ENCODE results near the gene PRKCH.
"Not testable (repeated sequence)": the region's sequence is repeated elsewhere in the genome, so short reads cannot be mapped to it uniquely, and the experiment has no call there.

PRKCH gene

DNA sequence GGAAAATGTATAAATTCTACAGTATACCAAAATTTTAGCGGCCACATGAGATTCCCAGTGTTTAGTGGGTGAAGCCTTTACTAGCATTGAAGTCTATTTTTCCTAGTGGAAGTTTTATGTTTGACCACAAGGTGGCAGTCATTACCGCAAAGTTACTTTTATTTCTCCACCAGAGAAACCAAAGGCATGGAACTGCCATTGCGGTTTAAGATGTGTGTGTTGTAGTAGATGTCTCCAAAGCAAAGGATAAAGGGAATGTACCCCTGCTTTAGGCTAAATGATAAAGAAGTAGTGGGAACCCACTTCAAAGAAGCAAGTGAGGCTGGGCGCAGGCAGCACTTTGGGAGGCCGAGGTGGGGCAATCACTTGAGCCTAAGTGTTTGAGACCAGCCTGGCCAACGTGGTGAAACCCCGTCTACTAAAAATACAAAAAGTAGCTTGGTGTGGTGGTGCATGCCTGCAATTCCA, 140.5 kb downstream of the PRKCH start:
- H3K9me3 ChIP-seq (ENCODE audit: insufficient read depth, low read length): no peaks in the 10 kb centered on the region
- no peaks in the 10 kb centered on the region for H3K79me2 ChIP-seq (ENCODE audit: low read length)
- no peaks in the 10 kb centered on the region for H3K27me3 ChIP-seq (ENCODE audit: low read depth, low read length)
- no peak overlapping the region for H3K4me3 ChIP-seq (ENCODE audit: low read length)
- peaks cover 18% of the 10 kb centered on the region for H3K4me1 ChIP-seq (ENCODE audit: low read length)
- H3K36me3 ChIP-seq (replicated peaks; ENCODE audit: low read depth, low read length): no peaks in the 10 kb centered on the region
- no peak overlapping the region for H3K27ac ChIP-seq (ENCODE audit: low read length)
- H2AFZ ChIP-seq (ENCODE audit: low read depth, low read length): no peak overlapping the region
- no peak overlapping the region for H3K9ac ChIP-seq (ENCODE audit: low read length)
- H4K20me1 ChIP-seq (ENCODE audit: insufficient read depth, low read length): no peaks in the 10 kb centered on the region
- TF ChIP-seq EZH2phosphoT487 (IDR thresholded peaks at IDR 0.05; ENCODE audit: low read depth) (no peak), CTCF (IDR thresholded peaks at IDR 0.05; ENCODE audit: low read depth, low read length) (peak; percentile 83)
- peak overlapping the region; percentile 32 for H3K4me2 ChIP-seq (ENCODE audit: low read length)

DNA sequence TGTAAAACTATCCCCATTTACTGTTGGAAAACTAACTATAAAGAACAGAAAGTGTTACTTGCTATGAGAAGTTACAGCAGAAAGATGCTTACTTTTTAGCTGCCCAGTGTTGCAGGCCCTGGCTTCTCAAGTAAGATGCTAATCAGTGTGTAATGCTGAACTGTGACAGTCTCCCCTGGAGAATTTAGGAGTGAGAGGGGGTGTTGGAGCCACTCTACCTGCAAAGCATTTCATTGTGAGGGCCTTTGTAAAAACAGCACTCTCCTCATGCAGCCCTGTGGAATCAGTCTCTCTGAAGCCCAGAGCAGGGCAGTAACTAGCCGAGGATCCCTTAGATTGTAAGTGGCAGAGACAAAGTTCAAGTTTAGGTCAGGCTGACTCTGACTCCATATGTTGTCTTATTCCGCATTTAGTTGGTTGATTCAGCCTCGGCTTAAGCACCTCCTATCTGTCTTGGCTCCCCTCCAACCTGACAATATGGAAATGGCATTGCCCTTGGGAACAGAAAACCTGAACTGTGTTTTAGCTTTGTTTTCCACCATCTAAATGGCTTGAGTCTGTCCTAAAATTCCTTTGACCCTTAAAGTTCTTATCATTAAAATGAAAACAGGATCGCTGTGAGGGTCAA, 141.3 kb downstream of the PRKCH start:
- Histone ChIP-seq H4K20me1 (ENCODE audit: insufficient read depth, low read length) (no peaks in the 10 kb centered on the region), H2AFZ (ENCODE audit: low read depth, low read length) (no peak overlapping the region), H3K27ac (ENCODE audit: low read length) (no peak overlapping the region), H3K4me3 (ENCODE audit: low read length) (no peak overlapping the region), H3K27me3 (ENCODE audit: low read depth, low read length) (no peaks in the 10 kb centered on the region), H3K9me3 (ENCODE audit: insufficient read depth, low read length) (no peaks in the 10 kb centered on the region), H3K79me2 (ENCODE audit: low read length) (no peaks in the 10 kb centered on the region), H3K36me3 (replicated peaks; ENCODE audit: low read depth, low read length) (no peaks in the 10 kb centered on the region), H3K9ac (ENCODE audit: low read length) (no peak overlapping the region), H3K4me2 (ENCODE audit: low read length) (no peak overlapping the region), H3K4me1 (ENCODE audit: low read length) (peaks cover 15% of the 10 kb centered on the region)
- no peak for TF ChIP-seq EZH2phosphoT487 (IDR thresholded peaks at IDR 0.05; ENCODE audit: low read depth)
- no peak for TF ChIP-seq CTCF (IDR thresholded peaks at IDR 0.05; ENCODE audit: low read depth, low read length)

DNA sequence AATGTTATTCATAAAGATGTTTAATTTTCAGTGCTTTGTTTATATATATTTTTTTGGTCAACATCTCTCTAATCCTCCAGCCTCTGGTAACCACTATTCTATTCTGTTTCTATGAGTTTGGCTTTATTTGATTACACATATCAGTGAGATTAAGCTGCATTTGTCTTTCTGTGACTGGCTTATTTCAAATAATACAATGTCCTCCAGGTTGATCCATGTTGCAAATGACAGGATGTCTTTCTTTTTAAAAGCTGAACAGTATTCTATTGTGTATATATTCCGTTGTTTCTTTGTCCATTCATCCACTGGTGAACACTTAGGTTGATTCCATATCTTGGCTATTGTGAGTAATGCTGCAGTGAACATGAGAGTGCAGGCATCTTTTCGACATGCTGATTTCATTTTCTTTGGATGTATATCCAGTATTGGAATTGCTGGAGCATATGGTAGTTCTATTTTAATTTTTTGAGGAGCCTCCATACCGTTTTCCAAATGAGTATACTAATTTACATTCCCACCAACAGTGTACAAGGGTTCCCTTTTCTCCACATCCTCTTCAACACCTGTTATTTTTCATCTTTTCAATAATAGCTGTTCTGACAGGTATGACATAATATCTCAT, 142.4 kb downstream of the PRKCH start:
- H3K4me3 ChIP-seq (ENCODE audit: low read length): no peak overlapping the region
- no peak overlapping the region for H3K27ac ChIP-seq (ENCODE audit: low read length)
- H3K9me3 ChIP-seq (ENCODE audit: insufficient read depth, low read length): no peaks in the 10 kb centered on the region
- no peak overlapping the region for H3K4me2 ChIP-seq (ENCODE audit: low read length)
- no peaks in the 10 kb centered on the region for H3K36me3 ChIP-seq (replicated peaks; ENCODE audit: low read depth, low read length)
- TF ChIP-seq EZH2phosphoT487 (IDR thresholded peaks at IDR 0.05; ENCODE audit: low read depth): no peak
- TF ChIP-seq CTCF (IDR thresholded peaks at IDR 0.05; ENCODE audit: low read depth, low read length): no peak
- peaks cover 9% of the 10 kb centered on the region for H3K4me1 ChIP-seq (ENCODE audit: low read length)
- H3K79me2 ChIP-seq (ENCODE audit: low read length): no peaks in the 10 kb centered on the region
- no peak overlapping the region for H2AFZ ChIP-seq (ENCODE audit: low read depth, low read length)
- H3K27me3 ChIP-seq (ENCODE audit: low read depth, low read length): no peaks in the 10 kb centered on the region
- no peaks in the 10 kb centered on the region for H4K20me1 ChIP-seq (ENCODE audit: insufficient read depth, low read length)
- H3K9ac ChIP-seq (ENCODE audit: low read length): no peak overlapping the region

- H3K9me3 ChIP-seq (ENCODE audit: insufficient read depth, low read length); H3K36me3 ChIP-seq (replicated peaks; ENCODE audit: low read depth, low read length); H3K27ac ChIP-seq (ENCODE audit: low read length); H3K4me2 ChIP-seq (ENCODE audit: low read length); H3K27me3 ChIP-seq (ENCODE audit: low read depth, low read length); H3K79me2 ChIP-seq (ENCODE audit: low read length); H3K9ac ChIP-seq (ENCODE audit: low read length); H3K4me1 ChIP-seq (ENCODE audit: low read length); H4K20me1 ChIP-seq (ENCODE audit: insufficient read depth, low read length); H3K4me3 ChIP-seq (ENCODE audit: low read length); H2AFZ ChIP-seq (ENCODE audit: low read depth, low read length): not testable (repeated sequence)
Observed at GRCh38 chr14:61464539-61465320, 143.4 kb downstream of the PRKCH start.
